Smooth muscle cell (in vitro differentiated cells): ENCODE measurements around the gene HOXD9. TPM values are rescaled to one million over a fixed set of nuclear protein-coding genes. Genes with fewer than 3 reads are reported as not detected.

ENCODE experiments used
- DNase-seq: peaks from one replicate; lab custom pipeline; 2025; ENCODE audit not compliant: unreplicated experiment; lab: John Stamatoyannopoulos, UW
- H2AFZ ChIP-seq: fragments of 200-600 bp; sonication (generic); 2 replicates; pipeline ENCODE4 v1.6.0; 2016; ENCODE audit warnings: antibody characterized with exemption, low read depth, mild to moderate bottlenecking
- H3F3A ChIP-seq: fragments of 200-600 bp; sonication (generic); 2 replicates; pipeline ENCODE4 v1.6.0; 2017; ENCODE audit warnings: antibody characterized with exemption, low read depth
- H3K27ac ChIP-seq: fragments of 200-600 bp; sonication (generic); 2 replicates; pipeline ENCODE4 v1.5.1; 2016; ENCODE audit warnings: low read depth, mild to moderate bottlenecking
- H3K27me3 ChIP-seq: fragments of 200-600 bp; sonication (generic); 2 replicates; pipeline ENCODE4 v1.6.1; 2016; ENCODE audit warnings: low read depth, mild to moderate bottlenecking
- H3K36me3 ChIP-seq: fragments of 200-600 bp; sonication (generic); 2 replicates; pipeline ENCODE4 v1.5.1; 2016; ENCODE audit warnings: low read depth
- H3K4me1 ChIP-seq: fragments of 200-600 bp; sonication (generic); 2 replicates; pipeline ENCODE4 v1.5.1; 2016; ENCODE audit warnings: low read depth
- H3K4me2 ChIP-seq: fragments of 200-600 bp; sonication (generic); 2 replicates; pipeline ENCODE4 v1.6.0; 2016; ENCODE audit warnings: mild to moderate bottlenecking
- H3K4me3 ChIP-seq: fragments of 200-600 bp; sonication (generic); 2 replicates; pipeline ENCODE4 v1.5.1; 2016; ENCODE audit warnings: mild to moderate bottlenecking
- H3K79me2 ChIP-seq: fragments of 200-600 bp; sonication (generic); 2 replicates; pipeline ENCODE4 v1.6.0; 2016; ENCODE audit warnings: low read depth, mild to moderate bottlenecking
- H3K9ac ChIP-seq: fragments of 200-600 bp; sonication (generic); 2 replicates; pipeline ENCODE4 v1.6.0; 2016; ENCODE audit warnings: low read depth
- H3K9me3 ChIP-seq: fragments of 200-600 bp; sonication (generic); replicated peaks from 2 replicates; pipeline ENCODE4 v1.5.1; 2016; ENCODE audit warnings: low read depth
- H4K20me1 ChIP-seq: fragments of 200-600 bp; sonication (generic); 2 replicates; pipeline ENCODE4 v1.6.0; 2016; ENCODE audit warnings: low read depth
- WGBS: methylation state at CpG from one replicate; pipeline ENCODE4 v1.1.7; 2016; ENCODE audit warnings: low lambda C conversion rate; 5-methylcytosine and 5-hydroxymethylcytosine counted together
- polyA plus RNA-seq: library from polyadenylated mRNA; unstranded; fragments of >200 nt; fragmentation: Nextera tagmentation; extraction: Ambion mirVana; gene quantifications from 2 replicates; pipeline ENCODE4 v1.2.1, GENCODE V29; 2016
- total RNA-seq: library from RNA; depleted of rRNA; stranded (reverse); fragments of >200 nt; gene quantifications from 2 replicates; pipeline ENCODE4 v1.2.3, GENCODE V29; 2014
- TF ChIP-seq, protein P1 (sequence below): fragments of 200-600 bp; sonication (generic); IDR thresholded peaks from 2 replicates; pipeline ENCODE4 v1.5.1; 2017; ENCODE audit warnings: borderline replicate concordance, mild to moderate bottlenecking, antibody characterized with exemption; ENCODE audit not compliant: insufficient read depth, poor library complexity, severe bottlenecking

Gene HOXD9
- total and polyA plus RNA-seq, 2 experiments from 2014 or later = 0.49 to 2.2 TPM

DNA sequence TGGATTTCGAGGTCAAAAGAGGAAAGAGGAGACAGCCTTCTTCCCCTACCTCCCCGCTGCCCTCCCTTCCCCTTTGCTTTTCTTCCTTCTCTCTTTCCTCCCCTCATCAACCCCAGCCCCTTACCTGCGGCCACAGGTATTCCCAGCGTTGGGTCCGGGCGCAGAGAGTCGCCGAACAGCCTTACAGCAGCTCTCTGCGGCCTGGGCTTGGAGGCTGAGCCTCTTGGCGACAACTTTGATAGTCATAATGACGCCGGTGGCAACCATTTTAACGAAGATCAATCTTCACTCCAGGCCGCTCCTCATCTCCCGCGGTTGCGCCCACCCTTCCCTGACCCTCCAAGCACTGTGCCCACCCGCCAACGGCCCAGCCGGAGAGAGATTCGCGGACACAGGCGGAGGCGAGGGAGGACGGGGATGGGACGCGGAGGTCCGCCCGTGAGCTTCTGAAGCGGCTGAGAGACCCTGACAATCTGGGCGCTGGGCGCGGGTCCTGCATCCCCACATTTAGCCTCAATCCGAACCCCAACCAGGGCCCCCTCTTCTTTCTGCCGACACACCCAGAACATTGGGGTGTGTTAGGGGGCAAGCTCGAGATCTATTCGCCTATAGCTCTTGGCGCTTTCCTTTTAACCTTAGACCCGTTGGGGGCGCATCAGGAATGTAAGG lies 37.3 kb upstream of the HOXD9 start:
- Histone ChIP-seq H4K20me1 (no peaks in the 10 kb centered on the region), H3K27ac (no peak overlapping the region), H3K4me1 (peaks cover 27% of the 10 kb centered on the region), H3K9ac (no peak overlapping the region), H3K79me2 (no peaks in the 10 kb centered on the region), H3K36me3 (no peaks in the 10 kb centered on the region), H3K4me3 (peak overlapping the region; percentile 44), H3K9me3 (no peaks in the 10 kb centered on the region), H3K4me2 (peak overlapping the region; percentile 82), H3K27me3 (peaks cover 100% of the 10 kb centered on the region), H2AFZ (no peak overlapping the region), H3F3A (no peaks in the 10 kb centered on the region)
- TF ChIP-seq, protein P1, sequence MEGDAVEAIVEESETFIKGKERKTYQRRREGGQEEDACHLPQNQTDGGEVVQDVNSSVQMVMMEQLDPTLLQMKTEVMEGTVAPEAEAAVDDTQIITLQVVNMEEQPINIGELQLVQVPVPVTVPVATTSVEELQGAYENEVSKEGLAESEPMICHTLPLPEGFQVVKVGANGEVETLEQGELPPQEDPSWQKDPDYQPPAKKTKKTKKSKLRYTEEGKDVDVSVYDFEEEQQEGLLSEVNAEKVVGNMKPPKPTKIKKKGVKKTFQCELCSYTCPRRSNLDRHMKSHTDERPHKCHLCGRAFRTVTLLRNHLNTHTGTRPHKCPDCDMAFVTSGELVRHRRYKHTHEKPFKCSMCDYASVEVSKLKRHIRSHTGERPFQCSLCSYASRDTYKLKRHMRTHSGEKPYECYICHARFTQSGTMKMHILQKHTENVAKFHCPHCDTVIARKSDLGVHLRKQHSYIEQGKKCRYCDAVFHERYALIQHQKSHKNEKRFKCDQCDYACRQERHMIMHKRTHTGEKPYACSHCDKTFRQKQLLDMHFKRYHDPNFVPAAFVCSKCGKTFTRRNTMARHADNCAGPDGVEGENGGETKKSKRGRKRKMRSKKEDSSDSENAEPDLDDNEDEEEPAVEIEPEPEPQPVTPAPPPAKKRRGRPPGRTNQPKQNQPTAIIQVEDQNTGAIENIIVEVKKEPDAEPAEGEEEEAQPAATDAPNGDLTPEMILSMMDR = no peak
- 2% methylated on average over 40 of the region's 40 CpGs for WGBS
- DNase-seq = no peak

DNA sequence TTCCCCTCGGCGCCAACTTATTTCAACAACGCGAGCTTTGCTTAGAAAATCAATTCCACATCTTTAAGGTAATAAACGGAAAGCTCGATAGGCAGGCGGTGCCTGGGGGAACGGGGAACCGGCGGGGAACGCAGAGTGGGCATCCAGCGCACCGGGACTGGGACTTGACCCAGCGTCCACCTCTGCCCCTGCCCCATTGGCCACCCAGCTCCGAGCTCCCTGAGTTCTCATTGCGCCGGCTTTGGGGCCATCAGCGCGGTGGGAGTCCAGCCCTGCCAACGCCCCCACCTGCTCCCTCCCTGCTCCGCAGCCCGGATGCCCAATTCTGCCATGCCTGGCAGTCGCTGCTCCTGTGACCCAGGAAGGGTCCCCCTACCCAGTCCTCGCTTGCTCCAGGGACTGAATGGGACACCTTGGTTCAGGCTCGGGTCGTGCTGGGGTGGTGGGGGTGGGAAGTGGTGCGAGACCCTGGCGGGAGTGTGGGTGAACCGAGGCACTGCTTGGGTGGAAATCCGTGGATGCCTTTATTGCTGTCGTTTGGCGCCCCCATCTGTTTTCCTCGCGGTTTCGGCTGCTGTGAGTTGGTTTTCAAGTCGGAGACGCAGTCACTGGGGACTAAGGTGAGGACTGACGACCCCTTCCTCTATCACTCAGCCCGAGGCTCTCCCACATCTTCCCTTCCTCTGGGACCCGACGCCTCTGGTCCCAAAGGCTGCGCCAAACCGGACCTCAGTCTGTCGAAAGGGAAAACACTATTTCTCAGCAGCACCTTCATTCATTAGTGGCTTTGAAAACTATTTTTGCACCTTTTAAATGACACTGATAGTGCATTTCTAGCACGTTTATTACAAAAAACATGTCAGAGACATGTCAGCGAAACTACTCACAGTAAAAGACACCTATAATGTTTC lies 36.4 kb upstream of the HOXD9 start:
- TF ChIP-seq, protein P1 = peak; percentile 52
- Histone ChIP-seq H3K79me2 (no peaks in the 10 kb centered on the region), H3K4me3 (peak overlapping the region; percentile 44), H4K20me1 (no peaks in the 10 kb centered on the region), H3F3A (no peaks in the 10 kb centered on the region), H3K9me3 (no peaks in the 10 kb centered on the region), H3K27me3 (peaks cover 100% of the 10 kb centered on the region), H3K36me3 (no peaks in the 10 kb centered on the region), H3K4me2 (peak overlapping the region; percentile 82), H2AFZ (no peak overlapping the region), H3K4me1 (peaks cover 27% of the 10 kb centered on the region), H3K27ac (no peak overlapping the region), H3K9ac (no peak overlapping the region)
- DNase-seq = no peak
- 1% methylated on average over 41 of the region's 46 CpGs for WGBS

DNA sequence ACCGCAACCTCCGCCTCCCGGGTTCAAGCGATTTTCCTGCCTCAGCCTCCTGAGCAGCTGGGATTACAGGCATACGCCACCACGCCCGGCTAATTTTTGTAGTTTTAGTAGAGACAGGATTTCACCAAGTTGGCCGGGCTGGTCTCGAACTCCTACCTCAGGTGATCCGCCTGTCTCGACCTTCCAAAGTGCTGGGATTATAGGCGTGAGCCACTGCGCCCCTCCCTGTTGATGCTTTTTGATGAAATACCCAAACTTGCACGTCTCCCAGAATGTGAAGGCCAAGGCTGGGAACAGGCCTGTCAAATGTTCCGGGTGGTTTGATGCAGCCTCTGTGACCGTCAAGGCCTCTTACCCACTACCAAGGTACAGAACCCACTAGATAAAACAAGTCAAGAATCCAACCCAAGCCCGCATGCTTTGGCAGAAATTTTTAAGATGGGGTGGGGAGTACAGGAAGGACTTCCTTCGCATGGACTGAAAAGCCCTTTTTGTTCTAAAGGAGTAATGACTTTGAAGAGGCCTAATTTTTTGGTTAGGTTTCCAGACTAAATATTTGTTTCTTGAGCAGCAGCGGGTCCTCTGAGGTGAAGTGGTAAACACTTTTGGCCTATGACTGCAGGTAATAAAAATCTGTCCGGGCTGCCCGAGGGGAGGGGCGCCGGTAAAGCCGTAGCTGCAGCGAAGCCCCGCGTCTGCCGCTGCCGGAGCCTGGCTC lies 35.0 kb upstream of the HOXD9 start:
- Histone ChIP-seq H3K4me1 (peaks cover 27% of the 10 kb centered on the region), H3K79me2 (no peaks in the 10 kb centered on the region), H3K27me3 (peaks cover 100% of the 10 kb centered on the region), H3K9me3 (no peaks in the 10 kb centered on the region), H4K20me1 (no peaks in the 10 kb centered on the region), H2AFZ (peak overlapping the region; percentile 71), H3F3A (no peaks in the 10 kb centered on the region), H3K4me3 (peak overlapping the region; percentile 50), H3K4me2 (peak overlapping the region; percentile 85), H3K27ac (no peak overlapping the region), H3K9ac (no peak overlapping the region), H3K36me3 (no peaks in the 10 kb centered on the region)
- no peak for DNase-seq
- TF ChIP-seq, protein P1 = no peak
- 37% methylated on average over 29 of the region's 29 CpGs for WGBS
